ENCODE measurements around the gene DUS3L.

GRCh38 chr19:5829567-5830310, 38.8 kb upstream of the DUS3L start:
- TF ChIP-seq POLR2A (IDR thresholded peaks at IDR 0.05) (no peak), CTCF (IDR thresholded peaks at IDR 0.05 in 8 of 11, conservative IDR thresholded peaks at IDR 0.05 in 3 of 11) (no peak), POLR2AphosphoS5 (IDR thresholded peaks at IDR 0.05) (no peak)

Measured in spleen (tissue), 7 donors.